GOT3 (cell line): ENCODE results near the gene CAPG.

Experiments used
- DNase-seq: peaks from one replicate; lab custom pipeline; 2025; ENCODE audit warnings: mixed read lengths; lab: John Stamatoyannopoulos, UW

The CAPG gene

DNA sequence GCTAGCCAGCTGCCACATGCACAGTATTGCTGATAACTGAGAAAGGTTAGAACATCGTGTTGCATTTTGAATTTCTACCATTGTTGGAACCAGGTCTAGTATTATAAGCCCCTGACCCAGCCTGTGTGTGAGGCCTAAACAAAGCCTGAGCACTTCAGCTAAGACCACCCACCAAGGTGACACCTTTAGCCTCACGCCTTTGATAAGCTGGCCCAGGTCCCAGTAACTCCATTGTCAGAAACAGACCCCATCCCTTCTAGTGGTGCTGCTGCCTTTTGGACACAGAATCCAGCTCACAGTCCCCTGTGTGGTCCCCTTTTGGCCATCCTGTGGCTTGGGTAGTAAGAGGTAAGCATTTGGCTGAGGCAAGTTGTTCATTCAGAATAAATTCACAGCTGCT is 54.0 kb downstream of the CAPG start:
- no peak for DNase-seq

DNA sequence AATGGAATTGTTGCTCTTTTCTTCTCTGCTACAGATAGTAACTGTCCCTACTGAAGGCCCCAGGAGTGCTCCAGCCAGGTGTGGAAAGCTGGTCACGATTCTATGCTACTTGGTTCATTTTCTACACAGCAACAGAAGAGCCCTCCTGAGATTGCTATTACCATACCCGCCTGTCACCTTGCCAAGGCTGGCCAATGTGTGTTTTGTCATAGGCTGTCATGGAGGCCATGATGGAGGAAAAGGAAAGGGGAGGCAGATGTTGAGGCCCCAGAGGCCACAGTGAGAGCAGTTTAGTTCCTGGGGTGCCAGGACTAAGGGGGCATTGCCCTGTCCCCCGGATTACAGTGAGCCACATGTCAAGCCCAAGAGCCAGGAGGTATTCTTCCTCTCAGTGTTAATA is 54.6 kb downstream of the CAPG start:
- DNase-seq: no peak

- no peak for DNase-seq
Measured at GRCh38 chr2:85355073-85355410, 55.1 kb downstream of the CAPG start.

DNA sequence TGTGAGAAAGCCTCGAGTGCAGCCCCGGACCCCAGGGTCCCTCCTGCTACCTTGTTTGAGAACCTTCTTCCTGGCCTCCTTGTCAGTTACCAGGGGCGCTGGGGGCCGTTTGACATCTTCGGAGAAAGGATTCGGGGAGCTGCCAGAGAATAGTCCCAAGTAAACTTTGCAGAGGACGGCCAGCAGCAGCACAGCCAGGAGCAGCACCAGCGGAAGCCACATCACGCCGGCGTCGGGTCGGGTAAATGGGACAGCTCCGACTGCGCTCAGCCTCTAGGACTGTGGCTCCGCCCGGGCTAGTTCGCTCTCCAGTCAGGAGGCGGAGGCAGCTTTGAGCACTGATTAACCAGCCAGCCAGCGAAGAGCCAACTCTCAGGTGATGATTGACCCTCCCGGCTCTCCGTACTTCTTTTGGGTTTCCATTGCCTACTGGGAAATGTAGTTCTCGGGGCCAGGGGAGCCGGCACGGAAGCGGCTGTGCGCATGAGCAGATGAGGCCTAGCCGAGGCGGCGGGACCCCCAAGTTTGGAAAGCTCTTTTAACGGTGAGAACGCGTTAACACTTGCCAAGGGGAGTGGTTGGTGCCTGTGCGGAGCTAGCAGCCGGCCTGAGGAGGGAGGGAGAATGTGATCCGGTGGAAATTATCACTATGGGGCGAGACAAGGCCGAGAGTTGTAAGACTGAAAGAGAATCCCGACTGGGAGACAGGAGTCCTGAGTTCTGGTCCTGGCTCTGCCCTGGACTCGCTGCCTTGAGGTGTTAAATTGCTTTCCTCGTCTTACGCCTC is 55.7 kb downstream of the CAPG start, which contains the start of the genes ELMOD3 and RETSAT:
Gene ELMOD3, plus strand, starts transcription at position 484 of the 787 bp plus-strand sequence. CDS start 2,430 bp downstream, outside the sequence.
Gene RETSAT, minus strand, starts transcription at position 243 of the 787 bp plus-strand sequence. Its CDS starts 21 bp downstream, at position 222.
- DNase-seq: peak; percentile 94

- no peak for DNase-seq
Measured at GRCh38 chr2:85353876-85354285, 56.3 kb downstream of the CAPG start.

- DNase-seq: no peak
Measured at GRCh38 chr2:85347599-85347998, 62.6 kb downstream of the CAPG start.
